Measurements from ENCODE around the gene SUOX. TPM values are rescaled to one million over a fixed set of nuclear protein-coding genes. Genes with fewer than 3 reads are reported as not detected.
A peak's percentile ranks its signal among the peaks of the same experiment; 100 is the strongest.

Gene SUOX
- total RNA-seq, 4 donors from 2014 or later = 18.3 to 29.0 (median 25.3) TPM

GRCh38 chr12:56042843-56043242 lies 45.8 kb downstream of the SUOX start:
- H3K27me3 ChIP-seq = no peaks in the 10 kb centered on the region
- peaks cover 15 to 27% (median 23%) of the 10 kb centered on the region in 4 donors for H3K4me1 ChIP-seq
- no peak for DNase-seq (ENCODE audit: extremely low spot score)
- H3K9me3 ChIP-seq = no peaks in the 10 kb centered on the region
- H3K36me3 ChIP-seq = peaks cover 22 to 39% (median 31%) of the 10 kb centered on the region in 4 donors
- intact Hi-C loops (cut with DNase I) = no loop called here
- peak overlapping the region; percentile 69 to 87 (median 82) for H3K4me3 ChIP-seq
- WGBS = 53% methylated on average over 9 of the region's 9 CpGs
- TF ChIP-seq POLR2A (IDR thresholded peaks at IDR 0.05; ENCODE audit: low read depth) = no peak
- TF ChIP-seq EP300 (IDR thresholded peaks at IDR 0.05) = no peak
- no peak for TF ChIP-seq CTCF (IDR thresholded peaks at IDR 0.05)
- TF ChIP-seq POLR2AphosphoS5 (IDR thresholded peaks at IDR 0.05) = no peak
- H3K27ac ChIP-seq (replicated peaks in 1 of 4) = peak overlapping the region; percentile 86 to 96 (median 89)

DNA sequence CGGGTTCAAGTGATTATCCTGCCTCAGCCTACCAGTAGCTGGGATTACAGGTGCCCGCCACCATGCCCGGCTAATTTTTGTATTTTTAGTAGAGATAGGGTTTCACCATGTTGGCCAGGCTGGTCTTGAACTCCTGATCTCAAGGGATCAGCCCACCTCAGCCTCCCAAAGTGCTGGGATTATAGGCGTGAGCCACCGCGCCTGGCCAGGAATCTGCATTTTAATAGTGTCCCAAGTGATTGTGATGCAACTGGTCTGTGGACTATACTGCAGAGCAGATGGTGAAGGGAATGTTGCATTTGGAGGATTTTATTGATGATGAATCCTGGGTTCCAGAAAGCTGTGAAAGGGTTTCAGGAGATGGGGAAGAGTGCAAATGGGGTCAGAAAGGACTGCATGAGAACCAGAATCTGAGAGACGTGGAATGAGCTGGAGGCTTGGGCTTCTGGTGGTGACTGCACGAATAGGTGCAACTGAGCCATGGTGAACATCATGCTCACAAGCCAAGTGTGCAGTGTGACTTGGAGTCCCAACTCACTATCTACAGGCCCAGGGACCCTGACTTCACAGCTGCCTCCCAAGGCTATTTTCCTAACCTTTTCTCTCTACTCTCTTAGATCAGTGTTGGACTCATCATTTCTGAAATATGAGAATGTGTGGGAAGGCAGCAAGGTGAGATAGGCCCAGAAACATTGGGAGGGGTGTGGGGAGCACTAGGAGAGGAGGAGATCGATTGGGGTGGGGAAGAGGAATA lies 49.1 kb downstream of the SUOX start:
- 81% methylated on average over 9 of the region's 9 CpGs for WGBS
- TF ChIP-seq POLR2A (IDR thresholded peaks at IDR 0.05; ENCODE audit: low read depth) (no peak), CTCF (IDR thresholded peaks at IDR 0.05) (no peak), EP300 (IDR thresholded peaks at IDR 0.05) (no peak), POLR2AphosphoS5 (IDR thresholded peaks at IDR 0.05) (no peak)
- H3K27me3 ChIP-seq = no peaks in the 10 kb centered on the region
- no peaks in the 10 kb centered on the region for H3K9me3 ChIP-seq
- peak overlapping the region in 3 of 4 donors; percentile 9 to 58 (median 11) for H3K27ac ChIP-seq (replicated peaks in 1 of 4)
- peaks cover 22 to 34% (median 30%) of the 10 kb centered on the region in 4 donors for H3K36me3 ChIP-seq
- peaks cover 10 to 22% (median 18%) of the 10 kb centered on the region in 4 donors for H3K4me1 ChIP-seq
- no peak overlapping the region for H3K4me3 ChIP-seq
- intact Hi-C loops (cut with DNase I) = loop anchor here (5.0 kb wide), 1 partner anchor 56 kb away; the partner anchor contains the start of gene PA2G4
- DNase-seq (ENCODE audit: extremely low spot score) = no peak

GRCh38 chr12:56053407-56053893 lies 56.4 kb downstream of the SUOX start:
- Histone ChIP-seq H3K4me3 (no peak overlapping the region), H3K9me3 (no peaks in the 10 kb centered on the region), H3K27me3 (no peaks in the 10 kb centered on the region), H3K27ac (replicated peaks in 1 of 4) (no peak overlapping the region), H3K4me1 (no peaks in the 10 kb centered on the region), H3K36me3 (no peaks in the 10 kb centered on the region)
- 83% methylated on average over 6 of the region's 6 CpGs for WGBS
- TF ChIP-seq POLR2A (IDR thresholded peaks at IDR 0.05; ENCODE audit: low read depth) (no peak), EP300 (IDR thresholded peaks at IDR 0.05) (no peak)
- no peak for DNase-seq (ENCODE audit: extremely low spot score)
- intact Hi-C loops (cut with DNase I) = no loop called here

Other genes starting within 250 kb of the SUOX start
- 10 to 100 TPM; 57.7 to 78.0 (median 70.1) TPM for gene SARNP, start 179.6 kb upstream of the SUOX start, total RNA-seq
- 10 to 100 TPM in 2 of 4 donors, 1 to 10 TPM in 2; 8.3 to 15.7 (median 11.8) TPM for gene ORMDL2, start 179.2 kb upstream of the SUOX start, total RNA-seq
- gene DNAJC14, start 167.7 kb upstream of the SUOX start, total RNA-seq = 10 to 100 TPM; 23.7 to 33.7 (median 30.0) TPM
- 10 to 100 TPM in 2 of 4 donors, 1 to 10 TPM in 2; 5.5 to 17.4 (median 8.5) TPM for gene MMP19, start 154.3 kb upstream of the SUOX start, total RNA-seq
- 10 to 100 TPM; 24.2 to 29.5 (median 26.7) TPM for gene PYM1, start 69.4 kb upstream of the SUOX start, total RNA-seq
- gene DGKA, start 66.1 kb upstream of the SUOX start, total RNA-seq = 10 to 100 TPM; 18.7 to 39.7 (median 24.7) TPM
- 1 to 10 TPM in 1 of 4 donors, under 1 TPM in 1, not detected in 2; 0.66 to 2.2 TPM for gene PMEL, start 31.2 kb upstream of the SUOX start, total RNA-seq
- gene CDK2, start 30.4 kb upstream of the SUOX start, total RNA-seq = 10 to 100 TPM; 35.3 to 84.9 (median 57.1) TPM
- gene RAB5B, start 23.2 kb upstream of the SUOX start, total RNA-seq = 100 to 1,000 TPM; 116 to 189 (median 138) TPM
- 10 to 100 TPM in 2 of 4 donors, 1 to 10 TPM in 2; 6.2 to 20.4 (median 9.7) TPM for gene IKZF4, start 23.8 kb downstream of the SUOX start, total RNA-seq
- 1,000 to 10,000 TPM in 1 of 4 donors, 100 to 1,000 TPM in 3; 104 to 1,982 (median 577) TPM for gene RPS26, start 44.6 kb downstream of the SUOX start, total RNA-seq
- 10 to 100 TPM; 13.9 to 25.0 (median 19.0) TPM for gene ERBB3, start 82.9 kb downstream of the SUOX start, total RNA-seq
- 100 to 1,000 TPM in 2 of 4 donors, 10 to 100 TPM in 2; 90.5 to 133 (median 105) TPM for gene PA2G4, start 107.3 kb downstream of the SUOX start, total RNA-seq
- 1,000 to 10,000 TPM; 1,962 to 4,166 (median 3,502) TPM for gene RPL41, start 119.4 kb downstream of the SUOX start, total RNA-seq
- gene ZC3H10, start 121.0 kb downstream of the SUOX start, total RNA-seq = 1 to 10 TPM; 5.0 to 7.9 (median 6.6) TPM
- 100 to 1,000 TPM; 151 to 245 (median 214) TPM for gene ESYT1, start 131.0 kb downstream of the SUOX start, total RNA-seq
- gene MYL6B, start 155.3 kb downstream of the SUOX start, total RNA-seq = 10 to 100 TPM; 28.5 to 39.4 (median 33.6) TPM
- 1,000 to 10,000 TPM; 5,145 to 8,531 (median 5,986) TPM for gene MYL6, start 161.1 kb downstream of the SUOX start, total RNA-seq
- 100 to 1,000 TPM in 2 of 4 donors, 10 to 100 TPM in 2; 62.1 to 111 (median 94.3) TPM for gene SMARCC2, start 192.2 kb downstream of the SUOX start, total RNA-seq
- gene RNF41, start 224.6 kb downstream of the SUOX start, total RNA-seq = 100 to 1,000 TPM in 3 of 4 donors, 10 to 100 TPM in 1; 64.4 to 165 (median 109) TPM
- 10 to 100 TPM; 27.0 to 36.4 (median 30.9) TPM for gene NABP2, start 227.1 kb downstream of the SUOX start, total RNA-seq
- not detected for gene SLC39A5, start 232.8 kb downstream of the SUOX start, total RNA-seq